Measurements from ENCODE around the gene SH3BP4. TPM values are rescaled to one million over a fixed set of nuclear protein-coding genes. Genes with fewer than 3 reads are reported as not detected.

Gene SH3BP4
- total and polyA plus RNA-seq, 2 of the 13 experiments (the other 11 are each of a cell fraction or from before 2014, with no cell fraction given): 34.6 to 99.1 TPM

GRCh38 chr2:234951664-234952269, at the start of gene SH3BP4 (continued):
- TF ChIP-seq ELK4 (CRISPR knock-in tag; IDR thresholded peaks at IDR 0.05; ENCODE audit: borderline replicate concordance): no peak
- TF ChIP-seq MAZ (IDR thresholded peaks at IDR 0.05; ENCODE audit: borderline replicate concordance, low read depth, low read length): no peak
- peak; percentile 62 for TF ChIP-seq MAZ (CRISPR knock-in tag; IDR thresholded peaks at IDR 0.05; ENCODE audit: low read depth)
- TF ChIP-seq POLR2G (IDR thresholded peaks at IDR 0.05; ENCODE audit: low read depth, low read length): peak; percentile 43
- 0 out of 2 replicates have a peak, but pooled peaks have one; percentile 36 for TF ChIP-seq ZNF672 (CRISPR knock-in tag; IDR thresholded peaks at IDR 0.05)
- peak; percentile 21; the same call in 1 of the 2 replicates for TF ChIP-seq STAG1 (CRISPR knock-in tag; IDR thresholded peaks at IDR 0.05)
- TF ChIP-seq ZBTB2 (CRISPR knock-in tag; IDR thresholded peaks at IDR 0.05; ENCODE audit: low read depth): peak; percentile 61; the same call in 1 of the 2 replicates
- peak; percentile 13; the same call in 1 of the 2 replicates for TF ChIP-seq SAP130 (CRISPR knock-in tag; IDR thresholded peaks at IDR 0.05; ENCODE audit: low read depth)
- TF ChIP-seq ZNF687 (CRISPR knock-in tag; IDR thresholded peaks at IDR 0.05): peak; percentile 2; the same call in 1 of the 2 replicates
- 0 out of 2 replicates have a peak, but pooled peaks have one; percentile 32 for TF ChIP-seq TMF1 (CRISPR knock-in tag; IDR thresholded peaks at IDR 0.05; ENCODE audit: low read depth)
- TF ChIP-seq PATZ1 (CRISPR knock-in tag; IDR thresholded peaks at IDR 0.05): peak; percentile 22
- no peak for TF ChIP-seq ATF5 (CRISPR knock-in tag; IDR thresholded peaks at IDR 0.05; ENCODE audit: low read depth)
- no peak for TF ChIP-seq ZIK1 (CRISPR knock-in tag; IDR thresholded peaks at IDR 0.05; ENCODE audit: borderline replicate concordance, low read depth)
- TF ChIP-seq RFXAP (CRISPR knock-in tag; IDR thresholded peaks at IDR 0.05; ENCODE audit: borderline replicate concordance): no peak
- TF ChIP-seq RBFOX2 (IDR thresholded peaks at IDR 0.05; ENCODE audit: low read depth, low read length): peak; percentile 48

All from HepG2 (cell line).